Hair follicular keratinocyte (primary cell): ENCODE data around the gene ZNF649. TPM values are rescaled to one million over a fixed set of nuclear protein-coding genes. Genes with fewer than 3 reads are reported as not detected.

ENCODE experiments used
- total RNA-seq: library from RNA; depleted of rRNA; stranded (reverse); fragments of >200 nt; gene quantifications from 2 replicates; pipeline ENCODE4 v1.2.3, GENCODE V29; 2015

The ZNF649 gene
- total RNA-seq, result 6.6 and 6.8 TPM in 2 replicates

DNA sequence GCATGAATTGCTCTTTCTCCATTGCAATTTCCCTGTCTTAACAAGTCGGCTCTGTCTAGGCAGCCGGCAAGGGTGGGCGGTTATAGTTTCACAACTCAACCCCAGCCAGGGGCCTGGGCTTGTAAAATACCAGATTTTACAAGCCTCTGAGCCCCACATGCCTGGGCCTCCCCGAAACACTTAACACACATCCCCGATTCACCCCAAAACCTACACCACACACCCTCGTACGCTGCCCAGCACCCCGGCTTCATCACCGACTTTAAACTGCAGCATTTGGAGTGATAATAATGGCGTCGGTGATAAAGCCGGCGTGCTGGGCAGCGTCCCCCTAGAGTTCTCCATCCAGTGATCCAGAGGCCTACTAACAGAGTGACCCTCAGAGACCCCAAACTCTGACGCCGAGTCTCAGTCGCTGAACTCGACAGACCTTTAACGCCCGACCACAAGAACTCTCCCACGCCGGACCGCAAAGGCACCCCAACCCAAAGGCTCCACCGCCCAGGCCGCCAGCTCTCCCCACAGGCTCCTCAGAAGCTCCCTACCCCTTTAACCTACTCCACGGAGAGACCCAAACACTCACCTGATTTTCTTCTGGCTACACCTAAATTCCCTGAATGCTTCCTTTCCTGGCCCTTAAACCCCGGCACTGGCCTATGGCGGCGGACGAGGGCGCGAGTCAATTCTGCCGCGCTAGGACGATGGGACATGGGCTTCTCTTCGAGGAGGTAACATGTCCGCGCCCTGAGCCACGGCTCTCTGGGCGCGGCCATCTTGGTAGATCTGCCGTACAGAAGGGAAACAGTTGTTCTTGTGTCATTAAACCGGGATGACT is at the start of gene ZNF649:
Gene ZNF649, minus strand, starts transcription at position 687 of the 835 bp plus-strand sequence. CDS start 4,910 bp downstream, outside the sequence.

DNA sequence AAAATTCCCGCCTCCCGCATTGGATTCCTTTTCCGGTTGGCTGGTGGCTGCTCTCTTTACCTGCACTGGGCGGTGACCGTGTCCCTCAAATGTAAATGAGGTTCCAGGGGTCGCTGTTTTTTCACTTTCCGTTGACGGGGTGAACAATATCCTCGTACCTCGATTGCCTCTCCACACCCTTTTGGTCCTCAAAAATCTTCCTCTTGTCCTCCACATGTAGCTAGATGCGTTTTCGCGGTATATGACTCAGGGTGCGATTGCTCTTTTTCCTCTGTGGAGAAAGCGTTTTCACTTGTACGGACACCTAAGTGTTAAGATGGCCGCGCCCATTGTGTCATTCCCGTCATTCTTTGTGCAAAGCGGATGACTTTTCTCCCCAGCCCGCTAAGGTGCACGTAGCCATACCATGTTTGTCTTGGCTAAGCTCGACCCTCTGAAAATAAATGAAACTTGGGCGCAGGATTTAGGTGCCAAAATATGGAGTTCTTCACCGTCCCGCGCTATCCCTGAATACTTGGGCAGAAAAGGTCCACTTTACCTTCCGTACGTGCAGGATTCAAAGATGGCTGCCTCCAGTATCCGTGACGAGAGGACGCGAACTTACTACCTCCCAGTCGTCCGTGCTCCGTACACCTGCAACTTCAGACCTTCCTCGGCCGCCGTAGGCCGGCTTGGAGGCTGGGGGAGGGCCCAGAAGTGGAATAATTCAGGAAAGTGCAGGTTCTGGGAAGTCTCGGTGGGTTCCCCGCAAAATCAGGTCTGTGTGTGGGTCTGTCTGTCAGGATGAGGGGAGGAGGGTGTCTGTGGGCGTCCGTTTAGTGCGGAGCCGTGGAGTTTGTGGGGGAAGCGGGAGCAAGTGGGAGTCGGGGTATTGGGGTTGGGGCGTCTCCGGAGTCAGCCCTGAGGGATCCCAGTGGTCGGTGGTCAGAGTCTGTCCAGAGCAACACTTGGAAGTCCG is 22.2 kb upstream of the ZNF649 start, which contains the start of gene ZNF613:
Gene ZNF613, plus strand, starts transcription at position 689 of the 958 bp plus-strand sequence. CDS start 8,749 bp downstream, outside the sequence.

DNA sequence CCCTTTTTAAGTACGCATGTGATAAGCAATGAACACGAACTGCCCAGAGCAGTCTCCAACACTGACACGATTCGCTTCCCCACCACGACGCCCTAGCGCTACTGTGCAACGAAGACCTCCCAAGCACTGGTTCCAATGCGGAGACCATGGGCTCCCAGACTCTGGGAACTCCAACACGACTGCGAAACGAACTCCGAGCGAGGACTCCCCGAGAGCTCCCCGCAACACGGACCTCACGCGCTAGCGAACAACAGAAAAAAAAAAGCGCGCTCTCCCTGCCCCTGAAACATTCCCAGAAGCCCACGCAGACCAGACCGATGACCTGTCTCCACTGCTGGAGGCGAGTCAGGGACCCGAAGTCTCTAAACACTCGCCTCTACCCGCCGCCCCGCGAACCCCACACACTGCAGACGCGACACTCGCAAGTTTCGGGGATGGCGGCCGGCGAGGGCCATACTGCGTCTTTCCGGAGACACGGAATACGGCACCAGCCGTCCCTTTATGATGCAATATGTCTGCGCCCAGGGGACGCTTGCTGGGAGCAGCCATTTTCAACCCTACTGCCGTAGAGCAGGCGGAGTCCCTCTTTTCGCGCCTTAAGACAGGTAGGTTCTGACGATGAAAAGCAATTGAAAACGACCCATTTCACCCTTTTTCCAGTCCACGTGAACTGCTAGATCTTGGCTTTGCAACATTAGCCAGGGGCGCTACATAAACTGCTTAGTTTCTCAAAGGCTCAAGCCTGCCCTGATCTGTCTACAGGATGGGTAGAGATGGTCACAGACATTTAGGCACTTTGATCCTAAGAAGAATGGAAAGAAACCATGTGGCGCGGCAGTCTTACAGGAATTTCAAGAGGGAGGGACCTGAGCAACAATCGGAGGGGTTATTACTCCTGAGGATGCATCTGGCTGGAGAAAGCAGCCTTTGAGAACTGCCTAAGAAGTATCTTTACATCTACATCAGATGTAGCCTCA is 17.0 kb downstream of the ZNF649 start, which contains the start of gene ZNF577:
Gene ZNF577, minus strand, starts transcription at position 430 of the 977 bp plus-strand sequence. CDS start 7,569 bp downstream, outside the sequence.

Other genes starting within 250 kb of the ZNF649 start
- gene SPACA6, start 211.7 kb downstream of the ZNF649 start, total RNA-seq, result 5.8 and 6.0 TPM in 2 replicates
- gene HAS1, start 181.0 kb downstream of the ZNF649 start, total RNA-seq, result 0.11 TPM in 1 of 2 replicates, not detected in the other
- gene FPR1, start 153.1 kb downstream of the ZNF649 start, total RNA-seq, result not detected in 2 replicates
- gene FPR2, start 143.8 kb downstream of the ZNF649 start, total RNA-seq, result not detected in 2 replicates
- gene FPR3, start 109.9 kb downstream of the ZNF649 start, total RNA-seq, result not detected in 2 replicates
- gene ZNF577, start 17.1 kb downstream of the ZNF649 start, total RNA-seq, result 1.6 TPM in 2 replicates
- 2.2 and 4.9 TPM in 2 replicates for gene ZNF613, start 22.5 kb upstream of the ZNF649 start, total RNA-seq
- gene ZNF350, start 81.8 kb upstream of the ZNF649 start, total RNA-seq, result 2.7 and 5.1 TPM in 2 replicates
- gene ZNF615, start 103.2 kb upstream of the ZNF649 start, total RNA-seq, result 2.2 and 2.7 TPM in 2 replicates
- 5.1 and 6.9 TPM in 2 replicates for gene ZNF614, start 123.4 kb upstream of the ZNF649 start, total RNA-seq
- 1.7 and 3.0 TPM in 2 replicates for gene ZNF432, start 143.8 kb upstream of the ZNF649 start, total RNA-seq
- 4.5 and 8.6 TPM in 2 replicates for gene ZNF841, start 190.7 kb upstream of the ZNF649 start, total RNA-seq
- 3.7 and 5.3 TPM in 2 replicates for gene ZNF616, start 234.9 kb upstream of the ZNF649 start, total RNA-seq